Osteocyte (in vitro differentiated cells): ENCODE results near the gene CAMK2G. TPM values are rescaled to one million over a fixed set of nuclear protein-coding genes. Genes with fewer than 3 reads are reported as not detected.

Experiments used
- DNase-seq: peaks from one replicate; pipeline ENCODE4 v3.0.0; 2021; ENCODE audit warnings: mixed read lengths; ENCODE audit not compliant: unreplicated experiment; ENCODE audit errors: extremely low spot score
- H3K27ac Mint-ChIP-seq: one replicate; pipeline ENCODE4 v1.8.0; 2021; ENCODE audit warnings: mild to moderate bottlenecking, mixed read lengths; ENCODE audit not compliant: unreplicated experiment
- H3K27me3 Mint-ChIP-seq: one replicate; pipeline ENCODE4 v1.8.0; 2021; ENCODE audit warnings: mixed read lengths; ENCODE audit not compliant: unreplicated experiment
- H3K36me3 Mint-ChIP-seq: one replicate; pipeline ENCODE4 v1.8.0; 2021; ENCODE audit warnings: mixed read lengths; ENCODE audit not compliant: unreplicated experiment
- H3K4me1 Mint-ChIP-seq: one replicate; pipeline ENCODE4 v1.8.0; 2021; ENCODE audit warnings: mixed read lengths; ENCODE audit not compliant: unreplicated experiment
- H3K4me3 Mint-ChIP-seq: one replicate; pipeline ENCODE4 v1.8.0; 2021; ENCODE audit warnings: mild to moderate bottlenecking, moderate library complexity, mixed read lengths; ENCODE audit not compliant: unreplicated experiment
- H3K9me3 Mint-ChIP-seq: one replicate; pipeline ENCODE4 v1.8.0; 2021; ENCODE audit warnings: mixed read lengths; ENCODE audit not compliant: unreplicated experiment
- CTCF ChIP-seq: fragments of 200-600 bp; sonication (generic); IDR thresholded peaks from 2 replicates; pipeline ENCODE4 v1.5.0; 2021; ENCODE audit warnings: antibody characterized with exemption, mild to moderate bottlenecking, moderate library complexity
- total RNA-seq: library from RNA; stranded (reverse); gene quantifications from 2 replicates; pipeline ENCODE4 v1.2.1, GENCODE V29; 2021

The CAMK2G gene
- total RNA-seq, 1 donor from 2014 or later: 37.6 TPM

- TF ChIP-seq CTCF: no peak
- Mint-ChIP-seq H3K27me3 (no peaks in the 10 kb centered on the region), H3K4me3 (peak overlapping the region; percentile 81), H3K9me3 (no peaks in the 10 kb centered on the region), H3K36me3 (peaks cover 27% of the 10 kb centered on the region), H3K4me1 (peaks cover 19% of the 10 kb centered on the region), H3K27ac (peak overlapping the region; percentile 74)
- DNase-seq: no peak
Measured at GRCh38 chr10:73810358-73810734, 64.0 kb downstream of the CAMK2G start.

- DNase-seq: no peak
- Mint-ChIP-seq H3K4me1 (peaks cover 19% of the 10 kb centered on the region), H3K36me3 (peaks cover 28% of the 10 kb centered on the region), H3K9me3 (no peaks in the 10 kb centered on the region), H3K27ac (no peak overlapping the region), H3K4me3 (peak overlapping the region; percentile 10), H3K27me3 (no peaks in the 10 kb centered on the region)
- TF ChIP-seq CTCF: no peak
Measured at GRCh38 chr10:73809061-73809818, 65.1 kb downstream of the CAMK2G start.

- no peaks in the 10 kb centered on the region for H3K27me3 Mint-ChIP-seq
- H3K36me3 Mint-ChIP-seq: peaks cover 31% of the 10 kb centered on the region
- no peak overlapping the region for H3K4me3 Mint-ChIP-seq
- TF ChIP-seq CTCF: no peak
- peaks cover 19% of the 10 kb centered on the region for H3K4me1 Mint-ChIP-seq
- no peaks in the 10 kb centered on the region for H3K9me3 Mint-ChIP-seq
- H3K27ac Mint-ChIP-seq: no peak overlapping the region
- DNase-seq: no peak
Measured at GRCh38 chr10:73808021-73808815, 66.1 kb downstream of the CAMK2G start.

GRCh38 chr10:73807471-73807870, 66.9 kb downstream of the CAMK2G start:
- no peak for DNase-seq
- Mint-ChIP-seq H3K27ac (no peak overlapping the region), H3K9me3 (no peaks in the 10 kb centered on the region), H3K27me3 (no peaks in the 10 kb centered on the region), H3K36me3 (peaks cover 31% of the 10 kb centered on the region), H3K4me3 (no peak overlapping the region), H3K4me1 (peaks cover 17% of the 10 kb centered on the region)
- TF ChIP-seq CTCF: no peak
